Inflammatory macrophage treated with lipopolysaccharide for 1 hour (primary cell): ENCODE results near the gene GNMT.
"Not testable (repeated sequence)": the region's sequence is repeated elsewhere in the genome, so short reads cannot be mapped to it uniquely, and the experiment has no call there.

Source experiments
- DNase-seq, 2 donors: peaks; one replicate each; pipeline ENCODE4 v3.0.0-alpha.2; 2020 to 2022

Gene GNMT

GRCh38 chr6:42960243-42961019 lies at the start of gene GNMT:
GNMT (plus strand) TSS chr6:42960754; CDS start chr6:42960768, 14 bp downstream.
- no peak for DNase-seq

GRCh38 chr6:42911171-42912021 lies 49.2 kb upstream of the GNMT start:
- no peak for DNase-seq

GRCh38 chr6:42914546-42914945 lies 46.0 kb upstream of the GNMT start:
- DNase-seq, result no peak

GRCh38 chr6:42915732-42916131 lies 44.8 kb upstream of the GNMT start, which contains the start of gene PTCRA:
PTCRA (plus strand) TSS chr6:42916053; CDS start chr6:42916070, 17 bp downstream.
- no peak for DNase-seq

- no peak for DNase-seq
These were observed 44.3 kb upstream of the GNMT start for GRCh38 chr6:42916288-42916687.

- DNase-seq, result no peak
These were observed 38.8 kb upstream of the GNMT start for GRCh38 chr6:42921801-42922200.

GRCh38 chr6:42923666-42924065 lies 36.9 kb upstream of the GNMT start:
- DNase-seq, result peak; percentile 67 to 86

GRCh38 chr6:42925248-42925857 lies 35.2 kb upstream of the GNMT start:
- no peak for DNase-seq

GRCh38 chr6:42928986-42929820 lies 31.4 kb upstream of the GNMT start, which contains the start of gene CNPY3:
CNPY3 (plus strand) TSS chr6:42929480; CDS start chr6:42929571, 91 bp downstream.
- DNase-seq, result peak; percentile 91 to 93

GRCh38 chr6:42929821-42930360 lies 30.7 kb upstream of the GNMT start:
- DNase-seq, result peak; percentile 92 to 95

GRCh38 chr6:42932412-42932811 lies 28.1 kb upstream of the GNMT start:
- no peak for DNase-seq

GRCh38 chr6:42933205-42933604 lies 27.3 kb upstream of the GNMT start:
- peak; percentile 57 to 77 for DNase-seq

GRCh38 chr6:42935322-42935721 lies 25.2 kb upstream of the GNMT start:
- DNase-seq, result no peak

- DNase-seq, result no peak
These were observed 24.2 kb upstream of the GNMT start for GRCh38 chr6:42936398-42936797.

GRCh38 chr6:42937548-42938427 lies 22.8 kb upstream of the GNMT start:
- DNase-seq, result no peak

GRCh38 chr6:42938428-42938796 lies 22.1 kb upstream of the GNMT start:
- no peak for DNase-seq

GRCh38 chr6:42938987-42939809 lies 21.4 kb upstream of the GNMT start:
- no peak for DNase-seq

- DNase-seq, result no peak
These were observed 20.8 kb upstream of the GNMT start for GRCh38 chr6:42939810-42940167.

- DNase-seq, result no peak
These were observed 20.0 kb upstream of the GNMT start for GRCh38 chr6:42940493-42941045.

- DNase-seq, result not testable (repeated sequence)
These were observed 19.2 kb upstream of the GNMT start for GRCh38 chr6:42941356-42941755.
